Measurements from ENCODE around the gene CEP95.

DNA sequence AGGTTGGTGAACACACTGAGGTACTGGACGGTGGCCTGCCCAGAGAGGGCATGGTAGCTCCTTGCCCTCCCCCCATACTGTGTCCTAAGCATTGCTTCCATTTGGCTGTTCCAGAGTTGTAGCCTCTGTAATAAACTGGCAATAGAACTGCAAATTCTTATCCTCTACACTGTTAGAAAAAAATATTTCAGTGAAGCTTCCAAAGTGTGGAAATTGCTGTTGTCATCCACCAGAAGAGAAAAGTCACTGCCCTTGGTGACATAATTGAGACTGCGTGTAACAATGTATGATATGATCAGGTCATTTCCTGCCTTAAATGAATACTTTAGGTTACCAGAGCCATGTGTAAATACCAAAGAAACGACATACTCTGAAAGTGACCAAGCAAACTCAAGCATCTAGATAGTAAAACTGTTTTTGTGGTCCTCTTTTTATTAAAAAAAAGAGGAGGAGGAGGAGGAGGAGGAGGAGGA is 65.9 kb downstream of the CEP95 start:
- no peak for TF ChIP-seq MED8 (CRISPR knock-in tag; IDR thresholded peaks at IDR 0.05; ENCODE audit: insufficient replicate concordance)
- TF ChIP-seq THYN1 (CRISPR knock-in tag; IDR thresholded peaks at IDR 0.05; ENCODE audit: borderline replicate concordance, low read depth) = no peak
- TF ChIP-seq NFYB (CRISPR knock-in tag; IDR thresholded peaks at IDR 0.05) = no peak
- TF ChIP-seq ZNF747 (CRISPR knock-in tag; IDR thresholded peaks at IDR 0.05; ENCODE audit: borderline replicate concordance) = no peak
- no peak for TF ChIP-seq RNF2 (conservative IDR thresholded peaks at IDR 0.05; ENCODE audit: low read depth)
- no peak for TF ChIP-seq ZNF121 (CRISPR knock-in tag; IDR thresholded peaks at IDR 0.05)
- no peak for TF ChIP-seq TCF7L2 (IDR thresholded peaks at IDR 0.05; ENCODE audit: low read depth, low read length)
- TF ChIP-seq, protein P1, sequence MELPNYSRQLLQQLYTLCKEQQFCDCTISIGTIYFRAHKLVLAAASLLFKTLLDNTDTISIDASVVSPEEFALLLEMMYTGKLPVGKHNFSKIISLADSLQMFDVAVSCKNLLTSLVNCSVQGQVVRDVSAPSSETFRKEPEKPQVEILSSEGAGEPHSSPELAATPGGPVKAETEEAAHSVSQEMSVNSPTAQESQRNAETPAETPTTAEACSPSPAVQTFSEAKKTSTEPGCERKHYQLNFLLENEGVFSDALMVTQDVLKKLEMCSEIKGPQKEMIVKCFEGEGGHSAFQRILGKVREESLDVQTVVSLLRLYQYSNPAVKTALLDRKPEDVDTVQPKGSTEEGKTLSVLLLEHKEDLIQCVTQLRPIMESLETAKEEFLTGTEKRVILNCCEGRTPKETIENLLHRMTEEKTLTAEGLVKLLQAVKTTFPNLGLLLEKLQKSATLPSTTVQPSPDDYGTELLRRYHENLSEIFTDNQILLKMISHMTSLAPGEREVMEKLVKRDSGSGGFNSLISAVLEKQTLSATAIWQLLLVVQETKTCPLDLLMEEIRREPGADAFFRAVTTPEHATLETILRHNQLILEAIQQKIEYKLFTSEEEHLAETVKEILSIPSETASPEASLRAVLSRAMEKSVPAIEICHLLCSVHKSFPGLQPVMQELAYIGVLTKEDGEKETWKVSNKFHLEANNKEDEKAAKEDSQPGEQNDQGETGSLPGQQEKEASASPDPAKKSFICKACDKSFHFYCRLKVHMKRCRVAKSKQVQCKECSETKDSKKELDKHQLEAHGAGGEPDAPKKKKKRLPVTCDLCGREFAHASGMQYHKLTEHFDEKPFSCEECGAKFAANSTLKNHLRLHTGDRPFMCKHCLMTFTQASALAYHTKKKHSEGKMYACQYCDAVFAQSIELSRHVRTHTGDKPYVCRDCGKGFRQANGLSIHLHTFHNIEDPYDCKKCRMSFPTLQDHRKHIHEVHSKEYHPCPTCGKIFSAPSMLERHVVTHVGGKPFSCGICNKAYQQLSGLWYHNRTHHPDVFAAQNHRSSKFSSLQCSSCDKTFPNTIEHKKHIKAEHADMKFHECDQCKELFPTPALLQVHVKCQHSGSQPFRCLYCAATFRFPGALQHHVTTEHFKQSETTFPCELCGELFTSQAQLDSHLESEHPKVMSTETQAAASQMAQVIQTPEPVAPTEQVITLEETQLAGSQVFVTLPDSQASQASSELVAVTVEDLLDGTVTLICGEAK (IDR thresholded peaks at IDR 0.05) = no peak
- TF ChIP-seq, protein P1 (CRISPR knock-in tag; IDR thresholded peaks at IDR 0.05) = no peak
- no peak for TF ChIP-seq ELF1 (CRISPR knock-in tag; IDR thresholded peaks at IDR 0.05)
- TF ChIP-seq, protein P2, sequence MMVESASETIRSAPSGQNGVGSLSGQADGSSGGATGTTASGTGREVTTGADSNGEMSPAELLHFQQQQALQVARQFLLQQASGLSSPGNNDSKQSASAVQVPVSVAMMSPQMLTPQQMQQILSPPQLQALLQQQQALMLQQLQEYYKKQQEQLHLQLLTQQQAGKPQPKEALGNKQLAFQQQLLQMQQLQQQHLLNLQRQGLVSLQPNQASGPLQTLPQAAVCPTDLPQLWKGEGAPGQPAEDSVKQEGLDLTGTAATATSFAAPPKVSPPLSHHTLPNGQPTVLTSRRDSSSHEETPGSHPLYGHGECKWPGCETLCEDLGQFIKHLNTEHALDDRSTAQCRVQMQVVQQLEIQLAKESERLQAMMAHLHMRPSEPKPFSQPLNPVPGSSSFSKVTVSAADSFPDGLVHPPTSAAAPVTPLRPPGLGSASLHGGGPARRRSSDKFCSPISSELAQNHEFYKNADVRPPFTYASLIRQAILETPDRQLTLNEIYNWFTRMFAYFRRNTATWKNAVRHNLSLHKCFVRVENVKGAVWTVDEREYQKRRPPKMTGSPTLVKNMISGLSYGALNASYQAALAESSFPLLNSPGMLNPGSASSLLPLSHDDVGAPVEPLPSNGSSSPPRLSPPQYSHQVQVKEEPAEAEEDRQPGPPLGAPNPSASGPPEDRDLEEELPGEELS (CRISPR knock-in tag; IDR thresholded peaks at IDR 0.05) = no peak
- no peak for TF ChIP-seq ZKSCAN8 (CRISPR knock-in tag; IDR thresholded peaks at IDR 0.05; ENCODE audit: borderline replicate concordance)
- no peak for TF ChIP-seq GABPA (IDR thresholded peaks at IDR 0.05; ENCODE audit: low read depth, low read length)
- no peak for TF ChIP-seq GABPA (CRISPR knock-in tag; IDR thresholded peaks at IDR 0.05; ENCODE audit: low read depth)
- no peak for TF ChIP-seq ZNF670 (CRISPR knock-in tag; IDR thresholded peaks at IDR 0.05; ENCODE audit: borderline replicate concordance)
- TF ChIP-seq ZNF430 (CRISPR knock-in tag; IDR thresholded peaks at IDR 0.05) = no peak

Measured in HepG2 (cell line).